Gastrocnemius medialis (tissue), 4 donors: ENCODE results near the gene ACO1. TPM values are rescaled to one million over a fixed set of nuclear protein-coding genes. Genes with fewer than 3 reads are reported as not detected.

Source experiments
- ATAC-seq, 2 donors: fragments of 150-250 bp; one replicate each; pipeline ENCODE4 v1.9.1; 2016
- DNase-seq, 2 donors: peaks; one replicate each; pipeline ENCODE4 v3.0.0-alpha.2; 2019
- H3K27ac ChIP-seq, 4 donors: fragments of 200-600 bp; sonication (generic); 1 replicate in 1 of 4; 2 replicates in 3 of 4; pipeline ENCODE4 v1.5.1; 2016 to 2018; ENCODE audit warnings: mild to moderate bottlenecking in 2 of 4, moderate library complexity in 1 of 4
- H3K27me3 ChIP-seq, 3 donors: fragments of 200-600 bp; sonication (generic) in 2 of 3; 1 replicate in 1 of 3; 2 replicates in 2 of 3; pipeline versions ENCODE4 v1.5.1 to v1.6.0; 2016 to 2019; ENCODE audit warnings: mild to moderate bottlenecking in 1 of 3, moderate library complexity in 1 of 3
- H3K36me3 ChIP-seq, 2 donors: fragments of 200-600 bp; sonication (generic) in 1 of 2; one replicate each; pipeline ENCODE4 v1.5.1; 2017 to 2018
- H3K4me1 ChIP-seq, 2 donors: fragments of 200-600 bp; sonication (generic) in 1 of 2; one replicate each; pipeline ENCODE4 v1.5.1; 2016 to 2017; ENCODE audit warnings: mild to moderate bottlenecking in 2 of 2
- H3K4me3 ChIP-seq, 4 donors: fragments of 200-600 bp; sonication (generic) in 3 of 4; 1 replicate in 1 of 4; 2 replicates in 3 of 4; pipeline ENCODE4 v1.5.1; 2016 to 2019; ENCODE audit warnings: mild to moderate bottlenecking in 2 of 4
- H3K9me3 ChIP-seq, 3 donors: fragments of 200-600 bp; sonication (generic) in 2 of 3; 1 replicate in 1 of 3; 2 replicates in 2 of 3; pipeline ENCODE4 v1.5.1; 2016 to 2019
- POLR2A ChIP-seq, 2 donors: fragments of 450-650 bp; IDR thresholded peaks; one replicate each; pipeline ENCODE4 v1.6.1; 2017; ENCODE audit warnings: antibody characterized with exemption in 2 of 2, mild to moderate bottlenecking in 2 of 2, moderate library complexity in 2 of 2
- in situ Hi-C, 4 donors: fragments of 200-750 bp; cut with MboI; loops; one replicate each; pipeline versions ENCODE4 v1.15.0 to v1.8.0; 2017; ENCODE audit warnings: low sequenced_read_pairs in 4 of 4
- intact Hi-C: fragments of 100-400 bp; cut with DNase I; formaldehyde crosslinking; loops from one replicate; pipeline ENCODE4 v1.15.1; 2023; ENCODE audit warnings: low total_unique reads
- total RNA-seq, 4 donors: library from RNA; depleted of rRNA; stranded (reverse); fragments of >200 nt; gene quantifications; one replicate each; pipeline versions ENCODE4 v1.1.0 to v1.2.3, GENCODE V29; 2016
- TF ChIP-seq, protein P1 (sequence below), 5 experiments: fragments of 450-650 bp in 3 of 5; fragments of 200-600 bp in 2 of 5; sonication (generic) in 2 of 5; IDR thresholded peaks in 4 of 5; conservative IDR thresholded peaks in 1 of 5; 1 replicate in 4 of 5; 2 replicates in 1 of 5; pipeline ENCODE4 v1.5.1; 2016 to 2019; ENCODE audit warnings: antibody characterized with exemption in 5 of 5, mild to moderate bottlenecking in 3 of 5, moderate library complexity in 3 of 5

ACO1 gene
- total RNA-seq, 4 donors from 2014 or later: 28.3 to 35.0 (median 30.3) TPM

DNA sequence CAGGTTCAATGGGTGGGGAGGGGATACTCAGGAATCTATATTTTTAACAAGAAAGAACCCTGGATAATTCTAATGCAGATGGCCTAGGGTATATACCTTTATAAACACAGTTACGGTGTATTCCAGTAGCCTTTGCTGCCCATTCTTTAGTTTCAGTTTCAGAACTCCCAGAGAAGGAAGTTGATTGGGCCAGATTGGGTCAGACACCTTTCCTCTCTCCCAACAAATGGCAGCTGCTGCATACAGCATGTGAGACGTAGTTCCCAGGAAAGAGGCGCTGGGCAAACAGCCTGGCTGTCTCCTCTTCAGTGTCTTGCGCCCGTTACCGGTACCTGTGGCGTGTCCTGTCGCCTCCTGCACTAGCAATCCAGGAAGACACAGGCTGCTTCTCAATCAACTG, 20.4 kb downstream of the ACO1 start:
- Histone ChIP-seq H3K9me3 (no peaks in the 10 kb centered on the region), H3K4me3 (peak overlapping the region in 1 of 4 donors; percentile 12), H3K27me3 (no peaks in the 10 kb centered on the region), H3K36me3 (peaks cover 4 to 54% of the 10 kb centered on the region in 2 donors), H3K27ac (no peak overlapping the region), H3K4me1 (no peaks in the 10 kb centered on the region)
- ATAC-seq: no peak
- no peak for DNase-seq
- intact Hi-C loops (no loop called here), in situ Hi-C loops (no loop called here)
- no peak for TF ChIP-seq POLR2A (IDR thresholded peaks at IDR 0.05)
- TF ChIP-seq, protein P1, sequence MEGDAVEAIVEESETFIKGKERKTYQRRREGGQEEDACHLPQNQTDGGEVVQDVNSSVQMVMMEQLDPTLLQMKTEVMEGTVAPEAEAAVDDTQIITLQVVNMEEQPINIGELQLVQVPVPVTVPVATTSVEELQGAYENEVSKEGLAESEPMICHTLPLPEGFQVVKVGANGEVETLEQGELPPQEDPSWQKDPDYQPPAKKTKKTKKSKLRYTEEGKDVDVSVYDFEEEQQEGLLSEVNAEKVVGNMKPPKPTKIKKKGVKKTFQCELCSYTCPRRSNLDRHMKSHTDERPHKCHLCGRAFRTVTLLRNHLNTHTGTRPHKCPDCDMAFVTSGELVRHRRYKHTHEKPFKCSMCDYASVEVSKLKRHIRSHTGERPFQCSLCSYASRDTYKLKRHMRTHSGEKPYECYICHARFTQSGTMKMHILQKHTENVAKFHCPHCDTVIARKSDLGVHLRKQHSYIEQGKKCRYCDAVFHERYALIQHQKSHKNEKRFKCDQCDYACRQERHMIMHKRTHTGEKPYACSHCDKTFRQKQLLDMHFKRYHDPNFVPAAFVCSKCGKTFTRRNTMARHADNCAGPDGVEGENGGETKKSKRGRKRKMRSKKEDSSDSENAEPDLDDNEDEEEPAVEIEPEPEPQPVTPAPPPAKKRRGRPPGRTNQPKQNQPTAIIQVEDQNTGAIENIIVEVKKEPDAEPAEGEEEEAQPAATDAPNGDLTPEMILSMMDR (IDR thresholded peaks at IDR 0.05 in 4 of 5, conservative IDR thresholded peaks at IDR 0.05 in 1 of 5): no peak

DNA sequence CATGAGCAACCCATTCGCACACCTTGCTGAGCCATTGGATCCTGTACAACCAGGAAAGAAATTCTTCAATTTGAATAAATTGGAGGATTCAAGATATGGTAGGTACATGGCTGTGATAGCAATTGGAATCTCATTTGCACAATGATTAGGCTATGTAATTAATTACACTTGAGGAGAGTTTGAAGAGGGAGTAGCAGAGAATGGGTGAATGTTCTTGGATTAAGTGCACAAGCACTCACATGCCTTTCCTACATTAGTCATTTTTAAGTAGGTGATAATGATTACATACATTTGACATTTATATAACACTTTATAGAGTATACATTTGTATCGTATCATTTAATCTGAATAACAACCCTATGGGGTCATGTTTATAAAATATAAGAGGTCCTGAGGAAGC, 21.1 kb downstream of the ACO1 start:
- Histone ChIP-seq H3K4me3 (no peak overlapping the region), H3K9me3 (no peaks in the 10 kb centered on the region), H3K4me1 (no peaks in the 10 kb centered on the region), H3K27me3 (no peaks in the 10 kb centered on the region), H3K36me3 (peaks cover 4 to 60% of the 10 kb centered on the region in 2 donors), H3K27ac (no peak overlapping the region)
- no peak for TF ChIP-seq POLR2A (IDR thresholded peaks at IDR 0.05)
- TF ChIP-seq, protein P1 (IDR thresholded peaks at IDR 0.05 in 4 of 5, conservative IDR thresholded peaks at IDR 0.05 in 1 of 5): no peak
- in situ Hi-C loops: no loop called here
- intact Hi-C loops: no loop called here
- no peak for ATAC-seq
- no peak for DNase-seq

DNA sequence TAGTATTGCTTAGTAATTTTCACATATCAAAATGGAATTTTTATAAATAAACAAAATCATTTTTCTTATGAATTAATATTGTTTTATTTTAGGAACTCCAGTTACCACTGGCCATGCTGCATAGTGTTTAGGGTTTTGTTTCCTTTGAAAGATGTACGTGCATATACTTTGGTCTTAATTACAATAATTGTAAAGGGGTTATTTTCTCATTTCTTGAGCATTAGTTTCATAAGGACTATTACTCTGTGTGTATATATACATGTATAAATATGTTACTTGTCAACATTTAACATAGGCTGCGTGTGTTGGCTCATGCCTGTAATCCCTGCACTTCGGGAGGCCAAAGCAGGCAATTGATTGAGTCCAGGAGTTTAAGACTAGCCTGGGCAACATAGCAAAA, 21.6 kb downstream of the ACO1 start:
- Histone ChIP-seq H3K9me3 (no peaks in the 10 kb centered on the region), H3K27ac (no peak overlapping the region), H3K4me3 (no peak overlapping the region), H3K36me3 (peaks cover 4 to 64% of the 10 kb centered on the region in 2 donors), H3K27me3 (no peaks in the 10 kb centered on the region), H3K4me1 (no peaks in the 10 kb centered on the region)
- TF ChIP-seq POLR2A (IDR thresholded peaks at IDR 0.05): no peak
- TF ChIP-seq, protein P1 (IDR thresholded peaks at IDR 0.05 in 4 of 5, conservative IDR thresholded peaks at IDR 0.05 in 1 of 5): no peak
- in situ Hi-C loops (no loop called here), intact Hi-C loops (no loop called here)
- DNase-seq: no peak
- no peak for ATAC-seq

DNA sequence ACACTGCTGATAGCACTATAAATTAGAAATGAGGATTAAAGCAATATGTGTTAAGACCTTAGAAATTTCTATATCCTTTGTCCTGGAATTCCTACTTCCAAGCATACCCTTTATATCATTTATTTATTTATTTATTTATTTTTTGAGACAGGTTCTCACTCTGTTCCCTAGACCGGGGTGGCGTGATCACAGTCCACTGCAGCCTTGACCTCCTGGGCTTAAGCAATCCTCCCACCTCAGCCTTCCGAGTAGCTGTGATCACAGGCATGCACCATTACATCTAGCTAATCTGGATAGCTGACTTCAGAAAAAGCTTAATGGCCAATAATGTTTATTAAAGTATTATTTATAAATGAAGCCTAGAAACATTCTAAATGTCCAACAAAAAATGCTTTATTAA, 27.3 kb downstream of the ACO1 start:
- H3K9me3 ChIP-seq: no peaks in the 10 kb centered on the region
- H3K4me1 ChIP-seq: no peaks in the 10 kb centered on the region
- ATAC-seq: no peak
- TF ChIP-seq, protein P1 (IDR thresholded peaks at IDR 0.05 in 4 of 5, conservative IDR thresholded peaks at IDR 0.05 in 1 of 5): no peak
- TF ChIP-seq POLR2A (IDR thresholded peaks at IDR 0.05): no peak
- H3K4me3 ChIP-seq: no peak overlapping the region
- no peak for DNase-seq
- no peaks in the 10 kb centered on the region for H3K27me3 ChIP-seq
- intact Hi-C loops: no loop called here
- in situ Hi-C loops: no loop called here
- no peak overlapping the region for H3K27ac ChIP-seq
- peaks cover 4 to 83% of the 10 kb centered on the region in 2 donors for H3K36me3 ChIP-seq

DNA sequence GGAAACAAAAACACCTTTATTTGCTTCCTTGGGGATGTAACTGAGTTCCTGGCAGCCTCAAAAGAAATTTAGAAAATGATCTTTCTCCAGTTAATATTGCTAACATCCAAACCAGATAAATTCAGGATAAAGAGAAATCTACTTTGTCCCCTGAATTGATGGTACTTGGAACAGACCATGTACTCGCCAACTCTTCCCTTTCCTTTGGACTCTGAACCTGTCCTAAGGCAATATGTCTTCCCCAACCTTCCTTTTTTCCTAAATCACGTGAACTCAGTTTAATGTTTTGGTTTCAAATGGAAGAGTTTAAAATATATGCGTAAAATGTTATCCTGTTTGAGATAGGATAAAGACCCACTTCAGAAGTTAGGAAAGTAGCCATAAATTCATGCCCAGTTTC, 28.0 kb downstream of the ACO1 start:
- Histone ChIP-seq H3K4me3 (no peak overlapping the region), H3K9me3 (no peaks in the 10 kb centered on the region), H3K36me3 (peaks cover 4 to 77% of the 10 kb centered on the region in 2 donors), H3K4me1 (no peaks in the 10 kb centered on the region), H3K27me3 (no peaks in the 10 kb centered on the region), H3K27ac (no peak overlapping the region)
- TF ChIP-seq, protein P1 (IDR thresholded peaks at IDR 0.05 in 4 of 5, conservative IDR thresholded peaks at IDR 0.05 in 1 of 5): no peak
- no peak for TF ChIP-seq POLR2A (IDR thresholded peaks at IDR 0.05)
- intact Hi-C loops: no loop called here
- in situ Hi-C loops: no loop called here
- no peak for DNase-seq
- no peak for ATAC-seq
